Type B pancreatic cell (in vitro differentiated cells): ENCODE results near the gene GFER. TPM values are rescaled to one million over a fixed set of nuclear protein-coding genes. Genes with fewer than 3 reads are reported as not detected.

Experiments
- DNase-seq: peaks from one replicate; pipeline ENCODE4 v3.0.0; 2021; ENCODE audit warnings: mixed read lengths; ENCODE audit not compliant: unreplicated experiment; ENCODE audit errors: extremely low spot score
- H3K27ac Mint-ChIP-seq: 2 replicates; pipeline ENCODE4 v1.8.0; 2021; ENCODE audit warnings: mild to moderate bottlenecking, mixed read lengths
- H3K27me3 Mint-ChIP-seq: 2 replicates; pipeline ENCODE4 v1.8.0; 2021; ENCODE audit warnings: mixed read lengths
- H3K36me3 Mint-ChIP-seq: 2 replicates; pipeline ENCODE4 v1.8.0; 2021; ENCODE audit warnings: mixed read lengths
- H3K4me1 Mint-ChIP-seq: one replicate; pipeline ENCODE4 v1.8.0; 2021; ENCODE audit warnings: mixed read lengths; ENCODE audit not compliant: unreplicated experiment
- H3K4me3 Mint-ChIP-seq: 2 replicates; pipeline ENCODE4 v1.8.0; 2021; ENCODE audit warnings: mild to moderate bottlenecking, mixed read lengths
- H3K9me3 Mint-ChIP-seq: 2 replicates; pipeline ENCODE4 v1.8.0; 2021; ENCODE audit warnings: mixed read lengths
- total RNA-seq: library from RNA; stranded (reverse); gene quantifications from 2 replicates; pipeline ENCODE4 v1.2.1, GENCODE V29; 2021; ENCODE audit warnings: low replicate concordance
- TF ChIP-seq, protein P1 (sequence below): fragments of 200-600 bp; sonication (generic); conservative IDR thresholded peaks from 2 replicates; pipeline ENCODE4 v1.5.0; 2021; ENCODE audit warnings: antibody characterized with exemption, mild to moderate bottlenecking

The GFER gene
- total RNA-seq, 1 donor from 2014 or later = 31.6 TPM

DNA sequence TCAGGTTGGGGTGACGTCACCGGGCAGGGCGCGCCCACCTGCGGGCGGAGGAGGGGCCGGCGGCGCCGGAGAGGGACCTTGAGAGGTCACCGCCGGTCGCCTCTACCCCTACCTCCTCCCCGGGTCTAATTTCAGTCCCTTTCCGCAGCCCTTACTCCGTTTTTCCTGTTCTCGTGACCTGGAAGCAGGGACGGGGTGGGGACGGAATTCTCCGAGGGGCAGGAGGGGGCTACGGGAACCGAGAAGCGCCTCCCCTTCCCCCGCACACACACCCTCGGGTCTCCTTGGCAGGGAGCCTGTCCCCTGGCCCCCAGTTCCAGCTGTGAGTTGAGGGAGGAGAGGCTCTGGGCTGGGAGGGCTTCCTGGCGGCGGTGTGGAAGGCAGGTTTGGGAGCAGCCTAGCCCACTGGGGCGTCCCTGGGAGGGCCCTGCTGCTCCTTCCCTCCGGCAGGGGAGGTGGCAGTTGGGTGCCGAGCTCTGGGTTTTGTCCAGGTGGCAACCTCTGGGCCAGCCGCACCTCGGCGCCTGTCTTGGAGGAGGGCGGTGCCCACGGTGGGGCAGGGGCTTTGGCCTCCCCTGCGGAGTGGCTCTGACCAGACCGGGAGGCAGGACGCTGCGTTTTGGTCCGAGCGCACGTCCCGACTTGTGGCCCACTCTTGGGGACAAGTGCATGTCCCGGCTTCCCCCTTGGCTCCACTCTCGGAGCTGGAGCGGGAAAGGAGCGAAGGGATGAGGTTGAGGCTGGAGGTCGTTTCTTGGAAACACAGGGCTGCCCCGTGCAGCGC lies 6.5 kb downstream of the GFER start:
- Mint-ChIP-seq H3K27ac (no peak overlapping the region), H3K4me3 (peak overlapping the region; percentile 65), H3K9me3 (no peaks in the 10 kb centered on the region), H3K4me1 (no peaks in the 10 kb centered on the region), H3K27me3 (peaks cover 32% of the 10 kb centered on the region), H3K36me3 (peaks cover 4% of the 10 kb centered on the region)
- no peak for DNase-seq
- TF ChIP-seq, protein P1, sequence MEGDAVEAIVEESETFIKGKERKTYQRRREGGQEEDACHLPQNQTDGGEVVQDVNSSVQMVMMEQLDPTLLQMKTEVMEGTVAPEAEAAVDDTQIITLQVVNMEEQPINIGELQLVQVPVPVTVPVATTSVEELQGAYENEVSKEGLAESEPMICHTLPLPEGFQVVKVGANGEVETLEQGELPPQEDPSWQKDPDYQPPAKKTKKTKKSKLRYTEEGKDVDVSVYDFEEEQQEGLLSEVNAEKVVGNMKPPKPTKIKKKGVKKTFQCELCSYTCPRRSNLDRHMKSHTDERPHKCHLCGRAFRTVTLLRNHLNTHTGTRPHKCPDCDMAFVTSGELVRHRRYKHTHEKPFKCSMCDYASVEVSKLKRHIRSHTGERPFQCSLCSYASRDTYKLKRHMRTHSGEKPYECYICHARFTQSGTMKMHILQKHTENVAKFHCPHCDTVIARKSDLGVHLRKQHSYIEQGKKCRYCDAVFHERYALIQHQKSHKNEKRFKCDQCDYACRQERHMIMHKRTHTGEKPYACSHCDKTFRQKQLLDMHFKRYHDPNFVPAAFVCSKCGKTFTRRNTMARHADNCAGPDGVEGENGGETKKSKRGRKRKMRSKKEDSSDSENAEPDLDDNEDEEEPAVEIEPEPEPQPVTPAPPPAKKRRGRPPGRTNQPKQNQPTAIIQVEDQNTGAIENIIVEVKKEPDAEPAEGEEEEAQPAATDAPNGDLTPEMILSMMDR = no peak

DNA sequence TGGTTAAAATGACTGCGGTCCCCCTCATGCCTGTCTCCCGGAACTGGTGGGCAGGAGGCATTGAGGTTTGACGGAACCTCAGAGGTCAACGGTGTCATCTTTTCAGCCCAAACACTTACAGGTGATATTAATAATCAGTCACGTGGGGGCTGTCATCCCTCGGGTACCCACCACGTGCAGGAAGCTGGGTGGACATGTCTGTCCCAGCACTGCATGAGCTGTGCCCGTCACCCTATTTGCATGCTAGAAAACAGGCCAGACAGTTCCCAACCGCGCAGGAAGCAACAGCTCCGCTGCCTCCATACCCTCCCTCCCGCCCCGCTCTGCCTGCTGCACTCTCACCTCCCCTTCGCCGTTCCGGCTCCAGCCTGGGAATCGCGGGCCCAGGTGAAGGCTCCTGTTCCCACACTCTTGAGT lies 7.2 kb downstream of the GFER start:
- Mint-ChIP-seq H3K27ac (no peak overlapping the region), H3K4me3 (peak overlapping the region; percentile 62), H3K9me3 (no peaks in the 10 kb centered on the region), H3K36me3 (peaks cover 4% of the 10 kb centered on the region), H3K4me1 (no peaks in the 10 kb centered on the region), H3K27me3 (peaks cover 32% of the 10 kb centered on the region)
- TF ChIP-seq, protein P1 = no peak
- DNase-seq = no peak

DNA sequence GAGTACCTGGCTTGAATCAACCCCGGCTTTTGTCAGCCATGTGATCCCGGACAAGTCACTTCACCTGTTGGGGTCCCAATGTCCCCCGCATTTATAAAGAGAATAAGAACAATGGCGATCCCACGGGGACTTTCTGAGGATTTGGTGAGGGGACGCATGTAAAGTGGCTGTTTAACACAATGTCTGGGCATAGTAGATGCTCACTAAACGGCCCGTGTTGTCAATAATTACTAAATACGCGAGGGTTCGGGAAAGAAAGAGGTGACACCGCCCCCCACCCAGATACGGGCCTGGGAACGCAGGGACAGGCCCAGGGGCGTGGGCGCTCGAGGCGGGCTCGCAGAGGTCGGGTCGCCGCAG lies 7.6 kb downstream of the GFER start:
- no peak overlapping the region for H3K27ac Mint-ChIP-seq
- DNase-seq = no peak
- no peaks in the 10 kb centered on the region for H3K9me3 Mint-ChIP-seq
- H3K4me3 Mint-ChIP-seq = peak overlapping the region; percentile 62
- peaks cover 4% of the 10 kb centered on the region for H3K36me3 Mint-ChIP-seq
- peaks cover 32% of the 10 kb centered on the region for H3K27me3 Mint-ChIP-seq
- TF ChIP-seq, protein P1 = no peak
- H3K4me1 Mint-ChIP-seq = no peaks in the 10 kb centered on the region

DNA sequence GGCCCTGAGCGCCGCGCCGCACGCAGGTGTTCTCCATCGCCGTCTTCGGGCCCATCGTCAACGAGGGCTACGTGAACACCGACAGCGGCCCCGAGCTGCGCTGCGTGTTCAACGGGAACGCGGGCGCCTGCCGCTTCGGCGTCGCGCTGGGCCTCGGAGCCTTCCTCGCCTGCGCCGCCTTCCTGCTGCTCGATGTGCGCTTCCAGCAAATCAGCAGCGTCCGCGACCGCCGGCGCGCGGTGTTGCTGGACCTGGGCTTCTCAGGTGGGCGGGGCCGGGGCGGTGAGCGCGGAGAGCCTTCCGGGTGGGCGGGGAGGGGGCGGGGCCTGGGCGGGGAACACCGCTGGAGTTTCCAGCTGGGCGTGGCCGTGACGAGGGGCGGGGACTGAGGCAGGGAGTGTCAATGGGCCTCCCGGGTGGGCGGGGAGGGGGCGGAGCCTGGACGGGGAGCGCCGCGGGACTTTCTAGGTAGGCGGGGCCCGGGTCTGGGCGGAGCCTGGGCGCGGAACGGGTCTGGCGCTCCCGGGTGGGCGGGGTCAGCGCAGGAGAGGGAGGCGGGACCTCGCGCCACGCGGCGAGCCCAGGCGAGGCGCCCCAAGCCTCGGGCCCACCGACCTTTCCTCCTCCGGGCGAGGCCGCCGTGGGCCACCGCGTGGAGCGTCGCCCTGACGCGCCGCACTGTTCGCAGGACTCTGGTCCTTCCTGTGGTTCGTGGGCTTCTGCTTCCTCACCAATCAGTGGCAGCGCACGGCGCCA lies 8.1 kb downstream of the GFER start:
- Mint-ChIP-seq H3K27me3 (peaks cover 32% of the 10 kb centered on the region), H3K4me1 (no peaks in the 10 kb centered on the region), H3K9me3 (no peaks in the 10 kb centered on the region), H3K27ac (no peak overlapping the region), H3K36me3 (peaks cover 4% of the 10 kb centered on the region), H3K4me3 (no peak overlapping the region)
- TF ChIP-seq, protein P1 = no peak
- no peak for DNase-seq

DNA sequence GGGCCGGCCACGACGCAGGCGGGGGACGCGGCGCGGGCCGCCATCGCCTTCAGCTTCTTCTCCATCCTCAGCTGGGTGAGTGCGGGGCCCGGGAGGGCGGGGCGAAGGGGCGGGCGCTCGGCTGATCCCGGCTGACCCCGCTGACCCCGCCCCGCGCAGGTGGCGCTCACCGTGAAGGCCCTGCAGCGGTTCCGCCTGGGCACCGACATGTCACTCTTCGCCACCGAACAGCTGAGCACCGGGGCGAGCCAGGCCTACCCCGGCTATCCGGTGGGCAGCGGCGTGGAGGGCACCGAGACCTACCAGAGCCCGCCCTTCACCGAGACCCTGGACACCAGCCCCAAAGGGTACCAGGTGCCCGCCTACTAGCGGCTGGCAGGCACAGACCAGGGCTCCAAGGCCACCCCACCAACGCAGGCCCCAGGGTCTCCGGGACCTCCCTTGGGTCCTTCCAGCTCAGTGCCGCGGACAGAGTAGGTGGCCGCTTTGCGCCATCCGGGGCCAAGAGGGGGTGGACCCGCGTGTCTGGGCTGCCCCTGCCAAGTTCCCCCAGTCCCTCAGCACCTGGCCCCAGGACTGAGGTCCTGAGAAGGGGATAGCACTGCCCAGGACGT lies 8.8 kb downstream of the GFER start:
- Mint-ChIP-seq H3K4me1 (no peaks in the 10 kb centered on the region), H3K4me3 (no peak overlapping the region), H3K27me3 (peaks cover 32% of the 10 kb centered on the region), H3K9me3 (no peaks in the 10 kb centered on the region), H3K36me3 (peaks cover 7% of the 10 kb centered on the region), H3K27ac (no peak overlapping the region)
- no peak for DNase-seq
- TF ChIP-seq, protein P1 = no peak
